Stimulated activated naive CD8-positive, alpha-beta T cell treated with anti-CD3 and anti-CD28 coated beads, Interleukin-15, Interleukin-2, amounts not matched to agents 100 ng/mL and 50 ng/mL, for 24 hours (primary cell): ENCODE measurements around the gene OR2T10.
"Not testable (repeated sequence)": the region's sequence is repeated elsewhere in the genome, so short reads cannot be mapped to it uniquely, and the experiment has no call there.

Source experiments
- H3K27ac Mint-ChIP-seq: one replicate; pipeline ENCODE4 v1.8.0; 2021; ENCODE audit warnings: mild to moderate bottlenecking, mixed read lengths
- H3K27me3 Mint-ChIP-seq: one replicate; pipeline ENCODE4 v1.8.0; 2021; ENCODE audit warnings: mixed read lengths
- H3K36me3 Mint-ChIP-seq: one replicate; pipeline ENCODE4 v1.8.0; 2021; ENCODE audit warnings: low read depth, mixed read lengths
- H3K4me1 Mint-ChIP-seq: one replicate; pipeline ENCODE4 v1.8.0; 2021; ENCODE audit warnings: low read depth, mixed read lengths
- H3K4me3 Mint-ChIP-seq: one replicate; pipeline ENCODE4 v1.8.0; 2021; ENCODE audit warnings: mild to moderate bottlenecking, mixed read lengths
- H3K9me3 Mint-ChIP-seq: one replicate; pipeline ENCODE4 v1.8.0; 2021; ENCODE audit warnings: mixed read lengths

Gene OR2T10

DNA sequence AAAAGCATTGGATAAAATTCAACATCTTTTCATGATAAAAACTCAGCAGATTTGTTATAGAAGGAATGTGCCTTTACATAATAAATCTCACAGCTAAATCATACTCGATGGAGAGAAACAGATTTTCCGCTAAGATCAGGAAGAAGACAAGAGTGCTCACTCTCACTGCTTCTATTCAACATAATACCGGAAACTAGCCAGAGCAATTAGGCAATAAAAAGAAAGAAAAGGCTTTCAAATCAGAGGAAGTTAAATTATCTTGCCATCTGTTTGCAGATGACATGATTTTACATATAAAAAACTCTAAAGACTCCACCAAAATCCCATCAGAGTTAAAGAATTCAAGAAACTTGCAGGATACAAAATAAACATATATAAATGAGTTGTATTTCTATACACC, 26.7 kb downstream of the OR2T10 start:
- not testable (repeated sequence) for H3K27ac Mint-ChIP-seq, H3K36me3 Mint-ChIP-seq, H3K9me3 Mint-ChIP-seq, H3K27me3 Mint-ChIP-seq, H3K4me3 Mint-ChIP-seq
- H3K4me1 Mint-ChIP-seq = peaks cover 10% of the 10 kb centered on the region

DNA sequence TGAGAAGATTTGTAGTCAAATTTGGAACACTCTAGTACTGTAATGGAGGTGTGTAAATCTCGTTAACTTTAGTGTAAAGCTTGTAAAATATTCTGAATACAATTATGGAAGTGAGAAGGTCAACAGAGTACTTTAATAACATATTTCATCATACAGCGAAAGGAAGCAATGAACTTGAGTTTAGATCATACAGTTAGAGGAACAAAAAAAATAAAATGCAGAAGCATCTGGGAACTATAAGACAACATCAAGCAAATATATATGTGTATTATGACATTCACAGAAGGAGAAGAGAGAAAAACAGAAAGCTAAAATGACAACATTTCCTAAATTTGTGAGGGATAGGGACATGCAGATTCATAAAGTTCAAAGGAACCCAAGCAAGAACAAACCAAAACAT, 28.5 kb downstream of the OR2T10 start:
- H3K9me3 Mint-ChIP-seq, H3K27ac Mint-ChIP-seq, H3K36me3 Mint-ChIP-seq, H3K4me3 Mint-ChIP-seq, H3K27me3 Mint-ChIP-seq: not testable (repeated sequence)
- peaks cover 15% of the 10 kb centered on the region for H3K4me1 Mint-ChIP-seq

- H3K4me3 Mint-ChIP-seq = peak overlapping the region; percentile 84
- not testable (repeated sequence) for H3K27me3 Mint-ChIP-seq, H3K36me3 Mint-ChIP-seq, H3K9me3 Mint-ChIP-seq
- H3K27ac Mint-ChIP-seq = peak overlapping the region; percentile 98
- peaks cover 14% of the 10 kb centered on the region for H3K4me1 Mint-ChIP-seq
Measured at GRCh38 chr1:248565530-248566373, 31.7 kb downstream of the OR2T10 start.

- H3K4me3 Mint-ChIP-seq, H3K36me3 Mint-ChIP-seq, H3K9me3 Mint-ChIP-seq, H3K27ac Mint-ChIP-seq, H3K27me3 Mint-ChIP-seq: not testable (repeated sequence)
- H3K4me1 Mint-ChIP-seq = peaks cover 12% of the 10 kb centered on the region
Measured at GRCh38 chr1:248562672-248563071, 34.8 kb downstream of the OR2T10 start, which contains the start of gene OR2T29. Gene OR2T29, minus strand, starts transcription at chr1:248562772. Its CDS starts 3,281 bp downstream, at chr1:248559491.

- H3K4me1 Mint-ChIP-seq, H3K36me3 Mint-ChIP-seq, H3K4me3 Mint-ChIP-seq, H3K27ac Mint-ChIP-seq, H3K27me3 Mint-ChIP-seq, H3K9me3 Mint-ChIP-seq: not testable (repeated sequence)
Measured at GRCh38 chr1:248551027-248551426, 46.5 kb downstream of the OR2T10 start.

DNA sequence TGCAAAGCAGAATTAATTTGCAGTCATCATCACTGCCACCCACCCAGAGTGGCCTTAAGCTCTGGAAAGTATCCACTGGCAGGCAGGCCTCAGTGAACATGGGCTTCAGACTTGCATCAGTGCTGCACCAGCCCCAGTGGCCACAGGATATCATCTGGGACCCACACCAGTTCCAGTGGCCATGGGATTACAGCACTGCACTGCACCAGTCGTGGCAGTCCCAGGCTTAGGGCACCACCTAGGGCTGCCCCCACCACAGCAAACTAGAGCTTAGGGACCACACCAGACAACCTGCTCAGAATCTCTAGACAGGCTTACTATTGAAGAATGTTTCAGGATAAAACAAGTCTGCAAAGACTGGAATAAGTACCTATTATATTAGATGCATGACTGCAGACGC, 50.1 kb downstream of the OR2T10 start:
- not testable (repeated sequence) for H3K9me3 Mint-ChIP-seq, H3K27ac Mint-ChIP-seq, H3K36me3 Mint-ChIP-seq, H3K4me1 Mint-ChIP-seq, H3K4me3 Mint-ChIP-seq, H3K27me3 Mint-ChIP-seq
